H9 (cell line): ENCODE data around the gene UNC80. TPM values are rescaled to one million over a fixed set of nuclear protein-coding genes. Genes with fewer than 3 reads are reported as not detected.

ENCODE experiments used
- DNase-seq: peaks from one replicate; pipeline ENCODE4 v3.0.0-alpha.2; 2017
- H2AFZ ChIP-seq: one replicate; pipeline ENCODE4 v1.6.1; 2013; ENCODE audit warnings: mild to moderate bottlenecking, low read length, control low read depth, moderate library complexity
- H2AK5ac ChIP-seq: 2 replicates; pipeline ENCODE4 v1.6.1; 2013; ENCODE audit warnings: low read length, control low read depth, mixed read lengths; ENCODE audit not compliant: insufficient read length
- H2BK120ac ChIP-seq: one replicate; pipeline ENCODE4 v1.6.1; 2013; ENCODE audit warnings: low read depth, mild to moderate bottlenecking, low read length, control low read depth, inconsistent platforms; ENCODE audit not compliant: poor library complexity, severe bottlenecking
- H2BK12ac ChIP-seq: 2 replicates; pipeline ENCODE4 v1.6.1; 2013; ENCODE audit warnings: low read length, control low read depth, mixed read lengths, low read depth; ENCODE audit not compliant: insufficient read length
- H2BK15ac ChIP-seq: 2 replicates; pipeline ENCODE4 v1.6.1; 2013; ENCODE audit warnings: low read depth, low read length, control low read depth
- H2BK20ac ChIP-seq: one replicate; pipeline ENCODE4 v1.6.1; 2013; ENCODE audit warnings: low read depth, mild to moderate bottlenecking, low read length, control low read depth, inconsistent platforms; ENCODE audit not compliant: poor library complexity, severe bottlenecking
- H2BK5ac ChIP-seq: 2 replicates; pipeline ENCODE4 v1.6.1; 2013; ENCODE audit warnings: low read length, control low read depth, mixed read lengths; ENCODE audit not compliant: insufficient read length
- H3K14ac ChIP-seq: 2 replicates; pipeline ENCODE4 v1.6.1; 2013; ENCODE audit warnings: low read length, control low read depth; ENCODE audit not compliant: insufficient read depth
- H3K18ac ChIP-seq: 2 replicates; pipeline ENCODE4 v1.6.1; 2013; ENCODE audit warnings: low read depth, mild to moderate bottlenecking, mixed read lengths, low read length, control low read depth; ENCODE audit not compliant: insufficient read length
- H3K23ac ChIP-seq: 2 replicates; pipeline ENCODE4 v1.6.1; 2013; ENCODE audit warnings: low read length, control low read depth, mixed read lengths, low read depth; ENCODE audit not compliant: insufficient read length
- H3K23me2 ChIP-seq: 2 replicates; pipeline ENCODE4 v1.6.1; 2013; ENCODE audit warnings: low read depth, mild to moderate bottlenecking, mixed read lengths, low read length, control low read depth; ENCODE audit not compliant: insufficient read length, poor library complexity, severe bottlenecking
- H3K27ac ChIP-seq: 2 replicates; pipeline ENCODE4 v1.5.1; 2013; ENCODE audit warnings: low read length, control low read depth, mixed read lengths, low read depth; ENCODE audit not compliant: insufficient read length
- H3K27me3 ChIP-seq: 2 replicates; pipeline ENCODE4 v1.6.1; 2013; ENCODE audit warnings: low read length, control low read depth, inconsistent platforms; ENCODE audit not compliant: insufficient read depth
- H3K4ac ChIP-seq: 2 replicates; pipeline ENCODE4 v1.6.1; 2013; ENCODE audit warnings: low read depth, mild to moderate bottlenecking, control low read depth, inconsistent platforms, low read length, moderate library complexity
- H3K4me1 ChIP-seq: 2 replicates; pipeline ENCODE4 v1.6.1; 2013; ENCODE audit warnings: low read length, control low read depth, inconsistent platforms; ENCODE audit not compliant: insufficient read depth
- H3K4me2 ChIP-seq: 2 replicates; pipeline ENCODE4 v1.6.1; 2013; ENCODE audit warnings: low read length, control low read depth, mixed read lengths; ENCODE audit not compliant: insufficient read length, insufficient read depth
- H3K56ac ChIP-seq: 2 replicates; pipeline ENCODE4 v1.6.1; 2013; ENCODE audit warnings: low read depth, mild to moderate bottlenecking, mixed read lengths, low read length, control low read depth; ENCODE audit not compliant: insufficient read length
- H3K79me1 ChIP-seq: 2 replicates; pipeline ENCODE4 v1.6.1; 2013; ENCODE audit warnings: low read depth, mild to moderate bottlenecking, moderate library complexity, low read length, control low read depth, inconsistent platforms; ENCODE audit not compliant: insufficient read depth, poor library complexity, severe bottlenecking
- H3K79me2 ChIP-seq: 2 replicates; pipeline ENCODE4 v1.6.1; 2013; ENCODE audit warnings: low read length, control low read depth, inconsistent platforms; ENCODE audit not compliant: insufficient read depth
- H3K9ac ChIP-seq: 2 replicates; pipeline ENCODE4 v1.6.1; 2013; ENCODE audit warnings: low read length, control low read depth, mixed read lengths; ENCODE audit not compliant: insufficient read length; ENCODE audit errors: extremely low read depth
- H3K9me3 ChIP-seq: one replicate; pipeline ENCODE4 v1.6.1; 2013; ENCODE audit warnings: low read depth, low read length, inconsistent platforms; ENCODE audit not compliant: control insufficient read depth
- H3T11ph ChIP-seq: one replicate; pipeline ENCODE4 v1.6.1; 2013; ENCODE audit warnings: mild to moderate bottlenecking, low read length, control low read depth, inconsistent platforms
- H4K20me1 ChIP-seq: one replicate; pipeline ENCODE4 v1.6.1; 2013; ENCODE audit not compliant: control insufficient read depth, insufficient read length, insufficient read depth
- H4K5ac ChIP-seq: 2 replicates; pipeline ENCODE4 v1.6.1; 2013; ENCODE audit warnings: low read depth, mild to moderate bottlenecking, mixed read lengths, low read length, control low read depth; ENCODE audit not compliant: insufficient read length
- H4K8ac ChIP-seq: replicated peaks from 2 replicates; pipeline ENCODE4 v1.6.1; 2013; ENCODE audit warnings: low read length, control low read depth, mixed read lengths, low read depth; ENCODE audit not compliant: insufficient read length
- H4K91ac ChIP-seq: 2 replicates; pipeline ENCODE4 v1.6.1; 2013; ENCODE audit warnings: low read depth, mild to moderate bottlenecking, moderate library complexity, mixed read lengths, low read length, control low read depth; ENCODE audit not compliant: insufficient read length
- H3K27ac Mint-ChIP-seq, 3 experiments: 2 replicates in 2 of 3; 3 replicates in 1 of 3; pipeline ENCODE4 v1.8.0; 2020 to 2021; ENCODE audit warnings: mixed read lengths in 3 of 3, mild to moderate bottlenecking in 1 of 3, moderate library complexity in 1 of 3
- H3K27me3 Mint-ChIP-seq: 2 replicates; pipeline ENCODE4 v1.8.0; 2021; ENCODE audit warnings: low read depth, mild to moderate bottlenecking, moderate library complexity, mixed read lengths
- H3K36me3 Mint-ChIP-seq, 3 experiments: 2 replicates in 2 of 3; 3 replicates in 1 of 3; pipeline ENCODE4 v1.8.0; 2020 to 2021; ENCODE audit warnings: low read depth in 3 of 3, mixed read lengths in 3 of 3; ENCODE audit not compliant: insufficient read depth in 1 of 3
- H3K4me1 Mint-ChIP-seq, 2 experiments: 2 replicates each; pipeline ENCODE4 v1.8.0; 2020; ENCODE audit warnings: mixed read lengths in 2 of 2
- H3K4me3 Mint-ChIP-seq, 2 experiments: 2 replicates in 1 of 2; 3 replicates in 1 of 2; pipeline ENCODE4 v1.8.0; 2020 to 2021; ENCODE audit warnings: mild to moderate bottlenecking in 2 of 2, mixed read lengths in 2 of 2, moderate library complexity in 1 of 2
- H3K9me3 Mint-ChIP-seq, 2 experiments: 2 replicates in 1 of 2; 3 replicates in 1 of 2; pipeline ENCODE4 v1.8.0; 2020; ENCODE audit warnings: mild to moderate bottlenecking in 2 of 2, mixed read lengths in 2 of 2, moderate library complexity in 1 of 2
- WGBS: extraction: QIAGEN DNeasy Blood & Tissue Kit; methylation state at CpG from one replicate; pipeline ENCODE4 v1.1.7; 2013; ENCODE audit warnings: missing lambda C conversion rate, low lambda C conversion rate, mixed read lengths; ENCODE audit not compliant: insufficient read length; ENCODE audit errors: extremely low coverage; 5-methylcytosine and 5-hydroxymethylcytosine counted together
- total RNA-seq: library from RNA; stranded (reverse); gene quantifications from 2 replicates; pipeline ENCODE4 v1.2.1, GENCODE V29; 2021
- TF ChIP-seq, protein P1 (sequence below): fragments of 200-600 bp; sonication (generic); conservative IDR thresholded peaks from 3 replicates; pipeline ENCODE4 v1.8.0; 2021; ENCODE audit warnings: antibody characterized with exemption, mild to moderate bottlenecking

UNC80 gene
- total RNA-seq, 1 experiment from 2014 or later = 0.52 TPM

DNA sequence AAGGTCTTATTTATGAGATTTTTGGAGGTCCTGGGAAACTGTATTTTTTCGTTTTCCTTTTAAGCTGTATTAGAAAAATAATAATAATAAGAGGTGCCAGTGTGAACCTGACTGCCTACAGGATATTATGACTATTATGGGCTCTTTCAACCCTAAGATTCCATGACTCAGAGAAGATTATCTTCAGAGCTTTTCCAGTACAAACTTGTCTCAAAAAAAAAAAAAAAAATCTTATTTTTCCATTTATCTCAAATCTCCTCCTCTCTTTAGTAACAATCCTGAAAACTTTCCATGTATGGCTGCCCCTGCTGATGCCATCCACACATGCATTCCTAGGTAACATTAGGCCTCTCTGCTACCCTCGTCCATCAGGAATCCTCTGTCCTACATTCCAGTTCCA lies 194.1 kb downstream of the UNC80 start:
- Histone ChIP-seq H3K18ac (no peak overlapping the region), H3K9ac (no peak overlapping the region), H2BK20ac (no peak overlapping the region), H3K79me2 (no peaks in the 10 kb centered on the region), H3K79me1 (no peaks in the 10 kb centered on the region), H3K4me1 (no peaks in the 10 kb centered on the region), H2AFZ (no peak overlapping the region), H4K5ac (no peak overlapping the region), H2BK15ac (no peak overlapping the region), H3K9me3 (no peaks in the 10 kb centered on the region), H2BK5ac (no peak overlapping the region), H3K23me2 (no peaks in the 10 kb centered on the region), H3K14ac (no peak overlapping the region), H2AK5ac (no peak overlapping the region), H2BK12ac (no peak overlapping the region), H3K23ac (no peak overlapping the region), H4K8ac (no peak overlapping the region), H2BK120ac (no peak overlapping the region), H3K4ac (no peak overlapping the region), H3K27ac (no peak overlapping the region), H3K56ac (no peak overlapping the region), H4K91ac (no peak overlapping the region), H4K20me1 (no peaks in the 10 kb centered on the region), H3K4me2 (no peak overlapping the region), H3T11ph (no peak overlapping the region), H3K27me3 (peaks cover 2% of the 10 kb centered on the region; the same call in 1 of the 2 replicates)
- TF ChIP-seq, protein P1, sequence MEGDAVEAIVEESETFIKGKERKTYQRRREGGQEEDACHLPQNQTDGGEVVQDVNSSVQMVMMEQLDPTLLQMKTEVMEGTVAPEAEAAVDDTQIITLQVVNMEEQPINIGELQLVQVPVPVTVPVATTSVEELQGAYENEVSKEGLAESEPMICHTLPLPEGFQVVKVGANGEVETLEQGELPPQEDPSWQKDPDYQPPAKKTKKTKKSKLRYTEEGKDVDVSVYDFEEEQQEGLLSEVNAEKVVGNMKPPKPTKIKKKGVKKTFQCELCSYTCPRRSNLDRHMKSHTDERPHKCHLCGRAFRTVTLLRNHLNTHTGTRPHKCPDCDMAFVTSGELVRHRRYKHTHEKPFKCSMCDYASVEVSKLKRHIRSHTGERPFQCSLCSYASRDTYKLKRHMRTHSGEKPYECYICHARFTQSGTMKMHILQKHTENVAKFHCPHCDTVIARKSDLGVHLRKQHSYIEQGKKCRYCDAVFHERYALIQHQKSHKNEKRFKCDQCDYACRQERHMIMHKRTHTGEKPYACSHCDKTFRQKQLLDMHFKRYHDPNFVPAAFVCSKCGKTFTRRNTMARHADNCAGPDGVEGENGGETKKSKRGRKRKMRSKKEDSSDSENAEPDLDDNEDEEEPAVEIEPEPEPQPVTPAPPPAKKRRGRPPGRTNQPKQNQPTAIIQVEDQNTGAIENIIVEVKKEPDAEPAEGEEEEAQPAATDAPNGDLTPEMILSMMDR = no peak
- H3K9me3 Mint-ChIP-seq = no peaks in the 10 kb centered on the region
- no peaks in the 10 kb centered on the region for H3K36me3 Mint-ChIP-seq
- H3K4me3 Mint-ChIP-seq = no peak overlapping the region
- peaks cover 30% of the 10 kb centered on the region for H3K27me3 Mint-ChIP-seq
- no peak overlapping the region for H3K27ac Mint-ChIP-seq
- peaks cover 5 to 7% of the 10 kb centered on the region in 2 experiments for H3K4me1 Mint-ChIP-seq
- no CpG with 5 or more reads among the region's 2 CpGs for WGBS
- no peak for DNase-seq
